Measurements from ENCODE around the gene EN2.

EN2 gene

GRCh38 chr7:155429651-155430050, 28.3 kb upstream of the EN2 start:
- no peaks in the 10 kb centered on the region for H3K36me3 ChIP-seq (ENCODE audit: insufficient read depth)
- no peak overlapping the region for H3K27ac ChIP-seq
- no peak overlapping the region for H2AFZ ChIP-seq (ENCODE audit: low read depth)
- H3K4me1 ChIP-seq (ENCODE audit: low read depth, poor library complexity, severe bottlenecking): no peaks in the 10 kb centered on the region
- no peak overlapping the region for H3K9ac ChIP-seq
- H3K79me2 ChIP-seq (ENCODE audit: insufficient read depth, low read depth): no peaks in the 10 kb centered on the region
- no peak for TF ChIP-seq CTCF (conservative IDR thresholded peaks at IDR 0.05; ENCODE audit: low read depth, low read length)
- no peaks in the 10 kb centered on the region for H4K20me1 ChIP-seq (ENCODE audit: insufficient read depth)
- peaks cover 43% of the 10 kb centered on the region; the same call in 1 of the 2 replicates for H3K27me3 ChIP-seq (ENCODE audit: insufficient read depth, low read depth)
- H3K4me2 ChIP-seq: no peak overlapping the region
- H3K4me3 ChIP-seq (IDR thresholded peaks at IDR 0.05; ENCODE audit: insufficient read depth, low read depth, low read length): no peak overlapping the region

GRCh38 chr7:155430606-155431005, 27.3 kb upstream of the EN2 start:
- Histone ChIP-seq H3K4me1 (ENCODE audit: low read depth, poor library complexity, severe bottlenecking) (no peaks in the 10 kb centered on the region), H4K20me1 (ENCODE audit: insufficient read depth) (no peaks in the 10 kb centered on the region), H3K27ac (no peak overlapping the region), H3K27me3 (ENCODE audit: insufficient read depth, low read depth) (peaks cover 46% of the 10 kb centered on the region; the same call in 1 of the 2 replicates), H3K9ac (no peak overlapping the region), H3K4me3 (IDR thresholded peaks at IDR 0.05; ENCODE audit: insufficient read depth, low read depth, low read length) (no peak overlapping the region), H3K36me3 (ENCODE audit: insufficient read depth) (no peaks in the 10 kb centered on the region), H3K4me2 (no peak overlapping the region), H3K79me2 (ENCODE audit: insufficient read depth, low read depth) (no peaks in the 10 kb centered on the region), H2AFZ (ENCODE audit: low read depth) (no peak overlapping the region)
- TF ChIP-seq CTCF (conservative IDR thresholded peaks at IDR 0.05; ENCODE audit: low read depth, low read length): no peak

- no peaks in the 10 kb centered on the region for H3K36me3 ChIP-seq (ENCODE audit: insufficient read depth)
- H3K9ac ChIP-seq: no peak overlapping the region
- H3K27ac ChIP-seq: no peak overlapping the region
- no peak overlapping the region for H3K4me2 ChIP-seq
- H4K20me1 ChIP-seq (ENCODE audit: insufficient read depth): no peaks in the 10 kb centered on the region
- H3K4me1 ChIP-seq (ENCODE audit: low read depth, poor library complexity, severe bottlenecking): no peaks in the 10 kb centered on the region
- H2AFZ ChIP-seq (ENCODE audit: low read depth): no peak overlapping the region
- H3K27me3 ChIP-seq (ENCODE audit: insufficient read depth, low read depth): peaks cover 46% of the 10 kb centered on the region; the same call in 1 of the 2 replicates
- H3K79me2 ChIP-seq (ENCODE audit: insufficient read depth, low read depth): no peaks in the 10 kb centered on the region
- no peak overlapping the region for H3K4me3 ChIP-seq (IDR thresholded peaks at IDR 0.05; ENCODE audit: insufficient read depth, low read depth, low read length)
- TF ChIP-seq CTCF (conservative IDR thresholded peaks at IDR 0.05; ENCODE audit: low read depth, low read length): no peak
These were observed 26.7 kb upstream of the EN2 start for GRCh38 chr7:155431231-155431630.

- H3K27ac ChIP-seq: no peak overlapping the region
- H3K27me3 ChIP-seq (ENCODE audit: insufficient read depth, low read depth): peaks cover 44% of the 10 kb centered on the region; the same call in 1 of the 2 replicates
- no peak overlapping the region for H3K4me3 ChIP-seq (IDR thresholded peaks at IDR 0.05; ENCODE audit: insufficient read depth, low read depth, low read length)
- no peaks in the 10 kb centered on the region for H3K36me3 ChIP-seq (ENCODE audit: insufficient read depth)
- no peaks in the 10 kb centered on the region for H4K20me1 ChIP-seq (ENCODE audit: insufficient read depth)
- H3K9ac ChIP-seq: no peak overlapping the region
- H3K4me2 ChIP-seq: no peak overlapping the region
- TF ChIP-seq CTCF (conservative IDR thresholded peaks at IDR 0.05; ENCODE audit: low read depth, low read length): no peak
- no peaks in the 10 kb centered on the region for H3K4me1 ChIP-seq (ENCODE audit: low read depth, poor library complexity, severe bottlenecking)
- H3K79me2 ChIP-seq (ENCODE audit: insufficient read depth, low read depth): no peaks in the 10 kb centered on the region
- no peak overlapping the region for H2AFZ ChIP-seq (ENCODE audit: low read depth)
These were observed 26.2 kb upstream of the EN2 start for GRCh38 chr7:155431711-155432110.

Data from KMS-11 (cell line).